ENCODE data around the gene CCDC195.

DNA sequence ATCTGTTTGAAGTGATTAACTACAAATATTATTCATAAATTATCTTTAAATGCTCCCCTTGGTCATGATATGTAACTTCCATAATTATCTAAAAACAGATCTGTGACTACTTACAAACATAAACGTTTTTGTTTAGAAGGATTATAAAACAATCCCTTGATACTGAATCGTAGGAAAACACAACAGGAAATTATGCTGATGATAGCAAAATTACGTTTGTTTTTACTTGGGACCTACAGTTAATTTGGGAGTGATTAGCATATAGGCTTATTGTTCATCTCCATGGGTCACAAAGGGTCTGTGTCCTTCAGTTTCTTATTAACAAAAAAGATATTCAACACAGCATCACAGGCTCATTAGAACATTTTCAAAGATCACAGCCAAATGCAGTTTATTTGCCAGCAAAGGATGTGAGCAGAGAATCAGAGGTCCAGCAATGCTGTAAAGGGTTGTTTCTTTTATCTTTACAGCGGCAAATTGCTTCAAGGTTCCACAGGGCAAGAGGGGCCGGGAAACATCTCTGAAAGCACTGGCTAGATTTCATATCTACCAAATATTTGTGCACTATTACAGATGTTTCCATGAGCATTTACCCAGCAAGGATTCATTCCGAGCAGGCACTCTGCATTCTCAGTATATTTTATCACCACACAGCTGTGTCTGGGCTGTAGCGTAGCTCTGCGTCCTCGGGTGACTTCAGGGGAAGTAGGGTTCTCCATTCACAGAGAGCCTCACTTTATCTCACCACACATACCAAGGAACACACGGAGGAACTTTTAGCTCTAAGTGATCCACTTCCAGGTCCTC lies 4.1 kb downstream of the CCDC195 start:
- TF ChIP-seq CSDC2 (CRISPR knock-in tag; IDR thresholded peaks at IDR 0.05) (no peak), TCF4 (CRISPR knock-in tag; IDR thresholded peaks at IDR 0.05; ENCODE audit: borderline replicate concordance) (no peak), ZNF8 (CRISPR knock-in tag; IDR thresholded peaks at IDR 0.05) (no peak), ARNTL (CRISPR knock-in tag; IDR thresholded peaks at IDR 0.05; ENCODE audit: borderline replicate concordance, low read depth) (no peak), ESRRG (CRISPR knock-in tag; IDR thresholded peaks at IDR 0.05) (no peak), BACH2 (CRISPR knock-in tag; IDR thresholded peaks at IDR 0.05; ENCODE audit: borderline replicate concordance) (no peak), ZFP3 (CRISPR knock-in tag; IDR thresholded peaks at IDR 0.05) (no peak)
